ENCODE results near the gene TSPAN3. TPM values are rescaled to one million over a fixed set of nuclear protein-coding genes. Genes with fewer than 3 reads are reported as not detected.

TSPAN3 gene
- total RNA-seq, 2 experiments from 2014 or later: 25.6 to 27.0 TPM

DNA sequence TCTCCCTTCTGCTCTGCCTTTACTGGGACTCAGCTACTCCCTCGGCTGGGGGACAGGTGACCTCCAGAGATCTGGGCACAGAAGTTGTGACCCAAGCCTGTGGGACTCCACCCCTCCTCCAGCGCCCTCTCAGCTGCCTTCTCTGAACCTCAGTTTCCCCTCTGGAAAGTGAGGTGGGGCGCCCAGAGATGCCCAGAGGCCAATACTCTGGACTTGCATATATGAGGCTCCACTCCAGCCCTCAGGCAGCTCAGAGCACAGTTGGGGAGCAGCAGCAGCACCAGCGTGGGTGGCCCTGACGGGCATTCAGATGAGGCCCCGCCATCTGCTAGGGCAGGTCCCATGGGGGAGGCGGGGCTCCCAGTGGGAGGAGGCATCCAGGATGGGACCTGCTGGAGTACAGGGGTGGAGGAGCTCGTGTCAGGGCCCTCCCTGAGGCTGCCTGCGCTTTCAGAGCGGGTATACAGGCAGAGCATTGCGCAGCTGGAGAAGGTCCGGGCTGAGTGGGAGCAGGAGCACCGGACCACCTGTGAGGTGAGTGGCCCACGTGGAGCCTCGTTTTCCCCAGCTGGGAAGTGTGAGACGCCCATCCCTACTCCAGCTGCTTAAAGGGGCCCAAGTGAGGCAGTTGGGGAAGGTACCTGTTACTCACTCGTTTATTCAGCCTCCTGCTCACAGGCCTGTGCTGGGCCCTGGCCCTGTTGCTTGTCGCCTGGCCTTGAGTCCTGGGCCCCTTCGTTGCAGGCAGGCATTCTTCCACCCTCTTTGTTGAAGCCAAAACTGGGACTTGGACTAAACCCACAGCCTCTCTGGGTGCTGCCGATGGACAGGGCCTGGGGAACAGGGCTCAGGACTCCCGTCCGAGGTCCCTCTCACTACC lies 40.6 kb downstream of the TSPAN3 start:
- ATAC-seq (no peak), DNase-seq (peak; percentile 2)
- no peaks in the 10 kb centered on the region for H3K9me3 Mint-ChIP-seq
- ChIA-PET POLR2A (interaction anchor here (1.1 to 1.6 kb wide), 2 partner anchors 10 kb away, joined by 3 to 6 read pairs; no protein-coding TSS in a partner anchor), CTCF (interaction anchor here (0.7 to 5.1 kb wide), 3 partner anchors 21 to 57 kb away, joined by 3 to 51 read pairs (median 6); partner anchors contain the start of gene PSTPIP1)
- no peak overlapping the region for H3K4me3 Mint-ChIP-seq
- TF ChIP-seq, protein P1, sequence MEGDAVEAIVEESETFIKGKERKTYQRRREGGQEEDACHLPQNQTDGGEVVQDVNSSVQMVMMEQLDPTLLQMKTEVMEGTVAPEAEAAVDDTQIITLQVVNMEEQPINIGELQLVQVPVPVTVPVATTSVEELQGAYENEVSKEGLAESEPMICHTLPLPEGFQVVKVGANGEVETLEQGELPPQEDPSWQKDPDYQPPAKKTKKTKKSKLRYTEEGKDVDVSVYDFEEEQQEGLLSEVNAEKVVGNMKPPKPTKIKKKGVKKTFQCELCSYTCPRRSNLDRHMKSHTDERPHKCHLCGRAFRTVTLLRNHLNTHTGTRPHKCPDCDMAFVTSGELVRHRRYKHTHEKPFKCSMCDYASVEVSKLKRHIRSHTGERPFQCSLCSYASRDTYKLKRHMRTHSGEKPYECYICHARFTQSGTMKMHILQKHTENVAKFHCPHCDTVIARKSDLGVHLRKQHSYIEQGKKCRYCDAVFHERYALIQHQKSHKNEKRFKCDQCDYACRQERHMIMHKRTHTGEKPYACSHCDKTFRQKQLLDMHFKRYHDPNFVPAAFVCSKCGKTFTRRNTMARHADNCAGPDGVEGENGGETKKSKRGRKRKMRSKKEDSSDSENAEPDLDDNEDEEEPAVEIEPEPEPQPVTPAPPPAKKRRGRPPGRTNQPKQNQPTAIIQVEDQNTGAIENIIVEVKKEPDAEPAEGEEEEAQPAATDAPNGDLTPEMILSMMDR (IDR thresholded peaks at IDR 0.05): no peak
- H3K27me3 Mint-ChIP-seq: no peaks in the 10 kb centered on the region
- intact Hi-C loops (cut with micrococcal nuclease): no loop called here
- H3K27ac Mint-ChIP-seq: peak overlapping the region; percentile 38
- peaks cover 36% of the 10 kb centered on the region for H3K36me3 Mint-ChIP-seq (ENCODE audit: low read depth)
- H3K4me1 Mint-ChIP-seq (ENCODE audit: low read depth): peaks cover 21% of the 10 kb centered on the region

DNA sequence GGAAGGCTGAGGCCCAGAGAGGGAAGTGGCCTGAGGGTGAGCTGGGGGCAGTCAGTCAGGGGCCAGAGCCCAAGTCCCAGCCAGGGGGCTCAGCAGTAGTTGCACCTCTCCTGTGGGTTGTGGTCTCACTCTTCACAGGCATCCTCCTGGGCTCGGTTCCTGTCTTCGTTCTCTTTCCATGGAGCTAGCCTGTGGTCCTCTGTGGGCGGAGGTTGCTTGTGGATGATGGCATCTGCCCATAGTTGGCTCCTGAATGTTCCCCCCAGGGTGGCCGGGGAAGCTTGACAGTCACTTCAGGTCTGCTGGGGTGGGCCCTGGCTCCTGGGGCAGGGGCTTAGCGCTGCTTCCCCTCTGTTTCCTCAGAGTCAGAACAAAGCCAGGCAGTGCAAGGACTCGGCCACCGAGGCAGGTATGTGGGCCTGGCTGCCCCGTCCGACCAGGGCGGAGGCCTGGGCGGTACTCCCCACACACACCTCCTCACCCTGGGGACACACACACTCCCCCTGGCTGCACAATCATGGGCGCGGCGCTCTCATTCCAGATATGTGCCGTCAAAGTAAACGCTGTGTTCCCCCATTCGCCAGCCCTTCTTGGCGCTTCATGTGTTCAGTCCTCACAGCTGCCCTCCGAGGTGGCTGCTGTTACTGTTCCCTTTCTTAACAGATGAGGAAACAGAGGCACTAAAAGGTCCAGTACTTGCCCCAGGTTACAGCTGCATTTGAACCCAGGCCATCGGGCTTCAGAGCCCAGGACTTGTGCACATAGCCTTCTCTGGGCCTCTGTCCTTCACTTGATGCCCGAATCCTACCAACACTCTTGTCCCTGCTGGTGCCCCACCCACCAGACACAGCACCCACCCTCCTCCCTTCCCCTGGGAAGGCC lies 41.5 kb downstream of the TSPAN3 start:
- Mint-ChIP-seq H3K4me3 (no peak overlapping the region), H3K4me1 (ENCODE audit: low read depth) (peaks cover 21% of the 10 kb centered on the region), H3K27me3 (no peaks in the 10 kb centered on the region), H3K27ac (peak overlapping the region; percentile 64), H3K36me3 (ENCODE audit: low read depth) (peaks cover 33% of the 10 kb centered on the region), H3K9me3 (no peaks in the 10 kb centered on the region)
- TF ChIP-seq, protein P1 (IDR thresholded peaks at IDR 0.05): no peak
- CTCF ChIA-PET: interaction anchor here (2.2 to 5.1 kb wide), 2 partner anchors 34 to 56 kb away, joined by 6 to 51 read pairs; partner anchors contain the start of gene PSTPIP1
- no peak for ATAC-seq
- intact Hi-C loops (cut with micrococcal nuclease): no loop called here
- peak; percentile 0 for DNase-seq
- POLR2A ChIA-PET: interaction anchor here (0.7 to 1.1 kb wide), 2 partner anchors 8 to 11 kb away, joined by 3 to 4 read pairs; no protein-coding TSS in a partner anchor

DNA sequence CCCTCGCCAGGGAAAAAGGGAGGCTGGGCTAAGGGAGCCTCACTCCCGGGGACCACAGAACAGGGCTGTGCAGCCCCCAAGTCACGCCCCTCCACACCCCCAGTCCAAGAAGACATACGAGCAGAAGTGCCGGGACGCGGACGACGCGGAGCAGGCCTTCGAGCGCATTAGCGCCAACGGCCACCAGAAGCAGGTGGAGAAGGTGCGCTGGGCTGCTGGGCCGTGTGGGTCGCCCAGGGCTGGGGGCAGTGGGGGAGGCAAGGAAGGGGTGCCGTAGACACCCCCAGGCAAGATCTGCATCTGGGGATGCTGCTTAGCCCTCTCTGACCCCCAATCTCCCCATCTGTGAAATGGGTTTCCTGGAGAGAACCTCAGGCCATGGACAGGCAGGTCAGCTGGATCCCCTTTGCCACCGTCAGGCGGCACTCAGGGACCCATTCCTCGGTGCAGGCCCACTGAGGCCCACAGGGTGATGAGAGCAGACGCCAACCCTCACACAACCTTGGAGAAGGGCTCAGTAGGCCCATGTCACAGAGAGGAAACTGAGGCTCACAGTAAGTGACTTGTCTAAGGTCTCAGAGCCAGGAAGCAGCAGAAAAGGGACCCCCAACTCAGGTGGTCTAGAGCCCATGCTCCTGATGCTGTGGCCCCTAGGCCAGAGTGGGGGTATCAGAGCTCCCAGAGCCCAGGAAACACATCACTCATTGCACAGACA lies 42.3 kb downstream of the TSPAN3 start:
- no peak overlapping the region for H3K4me3 Mint-ChIP-seq
- H3K27ac Mint-ChIP-seq: peak overlapping the region; percentile 64
- intact Hi-C loops (cut with micrococcal nuclease): no loop called here
- H3K4me1 Mint-ChIP-seq (ENCODE audit: low read depth): peaks cover 28% of the 10 kb centered on the region
- no peaks in the 10 kb centered on the region for H3K9me3 Mint-ChIP-seq
- ChIA-PET CTCF (interaction anchor here (5.1 to 7.2 kb wide), 2 partner anchors 55 kb away, joined by 51 to 105 read pairs; no protein-coding TSS in a partner anchor), POLR2A (no interaction called here)
- H3K27me3 Mint-ChIP-seq: no peaks in the 10 kb centered on the region
- ATAC-seq (no peak), DNase-seq (peak; percentile 1)
- peaks cover 37% of the 10 kb centered on the region for H3K36me3 Mint-ChIP-seq (ENCODE audit: low read depth)
- TF ChIP-seq, protein P1 (IDR thresholded peaks at IDR 0.05): no peak

DNA sequence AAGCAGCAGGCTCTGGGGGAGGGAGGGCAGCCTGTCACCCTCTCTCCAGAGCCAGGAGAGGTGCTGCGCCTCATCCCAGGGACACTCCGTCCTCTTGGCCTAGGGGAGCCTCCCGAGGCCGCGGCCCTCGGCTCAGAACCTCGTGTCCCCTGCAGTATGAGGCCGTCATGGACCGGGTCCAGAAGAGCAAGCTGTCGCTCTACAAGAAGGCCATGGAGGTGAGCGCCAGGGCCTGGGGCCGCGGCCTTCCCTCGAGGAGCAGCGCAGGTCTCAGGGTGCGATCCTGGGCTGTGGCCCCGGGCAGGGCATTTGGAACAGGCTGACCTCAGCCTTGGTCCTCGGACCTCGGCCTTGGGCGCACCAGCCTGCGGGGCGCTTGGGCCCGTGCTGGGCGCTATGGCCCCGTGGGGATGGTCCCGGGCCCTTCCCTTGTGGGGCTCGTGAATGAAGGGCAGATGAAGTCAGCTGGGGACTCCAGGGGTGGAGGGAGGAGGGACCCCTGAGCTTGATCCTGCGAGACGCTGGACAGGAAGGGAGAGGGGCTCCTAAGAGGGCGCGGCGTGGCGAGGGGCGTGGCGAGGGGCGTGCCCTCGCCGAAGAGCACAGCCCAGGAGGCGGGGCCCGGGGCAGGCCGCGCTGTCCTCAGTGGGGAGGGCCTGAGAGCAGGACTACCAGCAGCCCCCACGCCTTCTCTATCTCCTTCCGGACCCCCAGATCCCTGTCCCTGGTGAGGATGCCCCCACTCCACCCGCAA lies 43.0 kb downstream of the TSPAN3 start:
- POLR2A ChIA-PET: interaction anchor here (1.8 kb wide), 1 partner anchor 15 kb away, joined by 6 read pairs; no protein-coding TSS in a partner anchor
- Mint-ChIP-seq H3K27me3 (no peaks in the 10 kb centered on the region), H3K9me3 (no peaks in the 10 kb centered on the region), H3K4me1 (ENCODE audit: low read depth) (peaks cover 35% of the 10 kb centered on the region), H3K36me3 (ENCODE audit: low read depth) (peaks cover 44% of the 10 kb centered on the region), H3K27ac (no peak overlapping the region), H3K4me3 (no peak overlapping the region)
- no peak for ATAC-seq
- intact Hi-C loops (cut with micrococcal nuclease): no loop called here
- DNase-seq: peak; percentile 1
- TF ChIP-seq, protein P1 (IDR thresholded peaks at IDR 0.05): no peak
- CTCF ChIA-PET: interaction anchor here (7.2 kb wide), 1 partner anchor 55 kb away, joined by 105 read pairs; no protein-coding TSS in a partner anchor
